NCI-H1417 treated with DMSO at 0.1 percent for 48 hours (cell line): ENCODE data around the gene SLC39A6.
"Not testable (repeated sequence)": the region's sequence is repeated elsewhere in the genome, so short reads cannot be mapped to it uniquely, and the experiment has no call there.

ENCODE experiments used
- DNase-seq: peaks from one replicate; lab custom pipeline; 2025; lab: John Stamatoyannopoulos, UW

SLC39A6 gene

DNA sequence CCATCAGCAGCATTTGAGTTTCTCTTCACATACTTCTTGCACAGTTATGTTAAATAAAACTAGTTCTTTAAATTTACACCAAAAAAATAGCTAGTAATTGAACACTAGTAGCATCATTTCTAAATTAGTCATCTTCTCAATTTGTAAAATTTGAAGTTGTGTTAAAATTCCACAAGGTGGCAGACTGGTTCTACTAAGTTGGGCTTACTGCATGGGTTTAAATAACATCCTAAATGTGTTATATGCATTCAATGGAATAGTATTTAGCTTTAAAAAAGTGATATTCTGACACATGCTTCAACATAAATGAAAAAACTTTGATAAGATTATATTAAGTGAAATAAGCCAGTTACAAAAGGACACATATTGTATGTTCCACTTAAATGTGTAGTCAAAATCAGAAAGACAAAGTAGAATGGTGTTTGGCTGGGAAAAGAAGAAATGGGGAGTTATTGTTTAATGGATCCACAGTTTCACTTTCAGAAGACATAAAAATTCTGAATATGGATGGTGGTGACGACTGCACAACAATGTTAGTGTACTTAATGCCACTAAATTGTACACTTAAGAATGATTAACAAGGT, 33.1 kb downstream of the SLC39A6 start:
- no peak for DNase-seq

DNA sequence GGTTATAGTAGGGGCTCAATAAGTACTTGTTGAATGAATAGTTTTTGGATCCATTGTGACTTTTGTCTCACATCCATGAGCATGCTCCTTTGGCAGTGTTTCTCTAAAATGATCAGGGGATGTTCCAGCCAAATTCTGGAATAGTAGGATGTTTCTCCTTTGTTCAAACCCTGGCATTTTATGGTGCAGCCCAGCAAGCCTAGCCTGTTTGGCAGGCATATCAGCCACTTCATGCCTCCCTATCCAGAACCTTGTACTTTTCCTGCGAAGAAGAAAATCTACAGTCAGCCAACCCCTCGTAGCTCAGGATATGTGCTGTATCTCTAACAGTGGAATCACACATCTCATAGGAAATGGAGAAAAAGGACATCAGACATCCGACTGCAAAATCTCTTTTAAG, 34.7 kb downstream of the SLC39A6 start:
- no peak for DNase-seq

DNA sequence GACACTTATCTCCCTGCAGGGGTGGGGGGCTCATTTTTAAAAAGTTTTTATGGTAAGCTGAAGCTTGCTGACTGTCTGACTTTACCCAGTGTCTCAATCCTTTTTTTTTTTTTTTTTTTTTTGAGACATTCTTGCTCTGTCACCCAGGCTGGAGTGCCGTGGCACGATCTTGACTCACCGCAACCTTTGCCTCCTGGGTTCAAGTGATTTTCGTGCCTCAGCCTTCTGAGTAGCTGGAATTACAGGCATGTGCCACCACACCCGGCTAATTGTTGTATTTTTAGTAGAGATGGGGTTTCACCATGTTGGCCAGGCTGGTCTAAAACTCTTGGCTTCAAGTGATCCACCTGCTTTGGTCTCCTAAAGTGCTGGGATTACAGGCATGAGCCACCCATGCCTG, 37.0 kb downstream of the SLC39A6 start:
- DNase-seq = not testable (repeated sequence)

DNA sequence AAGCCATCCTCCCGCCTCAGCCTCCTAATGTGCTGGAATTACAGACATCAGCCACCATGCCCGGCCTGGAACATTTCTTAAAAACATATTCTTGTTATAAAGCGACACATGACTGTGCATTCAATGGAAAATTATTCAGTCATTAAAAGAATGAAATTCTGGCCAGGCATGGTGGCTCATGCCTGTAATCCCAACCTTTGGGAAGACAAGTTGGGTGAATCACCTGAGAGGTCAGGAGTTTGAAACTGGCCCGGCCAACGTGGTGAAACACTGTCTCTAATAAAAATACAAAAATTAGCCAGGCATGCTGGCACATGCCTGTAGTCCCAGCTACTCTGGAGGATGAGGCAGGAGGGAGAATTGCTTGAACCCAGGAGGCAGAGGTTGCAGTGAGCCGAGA, 40.1 kb downstream of the SLC39A6 start:
- DNase-seq = no peak

DNA sequence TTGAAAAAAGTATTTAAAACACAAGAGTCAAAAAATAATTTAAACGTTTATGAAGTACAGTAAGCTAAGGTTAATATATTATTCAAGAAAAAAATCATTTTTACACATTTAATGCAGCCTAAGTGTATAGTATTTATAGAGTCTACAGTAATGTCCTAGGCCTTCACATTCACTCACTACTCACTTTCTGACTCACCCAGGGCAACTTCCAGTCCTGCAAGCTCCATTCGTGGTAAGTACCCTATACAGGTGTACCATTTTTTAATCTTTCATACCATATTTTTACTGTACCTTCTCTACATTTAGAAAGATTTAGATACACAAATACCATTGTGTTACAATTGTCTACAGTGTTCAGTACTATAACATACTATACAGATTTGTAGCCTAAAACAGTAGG, 40.9 kb downstream of the SLC39A6 start:
- no peak for DNase-seq

DNA sequence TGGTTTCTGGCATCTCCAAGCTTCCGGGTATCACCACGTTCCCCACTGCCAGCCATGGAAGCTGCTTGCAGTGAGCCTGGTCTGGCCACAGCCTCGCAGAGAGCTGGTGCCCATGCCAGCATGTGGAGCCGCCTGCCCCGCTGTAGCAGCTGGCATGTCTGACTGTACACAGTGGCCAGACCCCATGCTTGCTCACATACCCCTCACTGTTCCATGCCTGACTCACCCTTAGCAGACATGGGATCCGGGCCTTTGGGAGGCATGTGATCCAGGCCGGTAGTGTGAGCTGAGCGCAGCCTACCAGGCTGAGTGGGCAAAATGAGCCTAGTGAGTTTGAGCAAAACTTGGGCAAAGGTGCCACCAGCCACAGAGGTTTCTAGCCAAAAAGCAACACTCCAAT, 43.0 kb downstream of the SLC39A6 start:
- no peak for DNase-seq

DNA sequence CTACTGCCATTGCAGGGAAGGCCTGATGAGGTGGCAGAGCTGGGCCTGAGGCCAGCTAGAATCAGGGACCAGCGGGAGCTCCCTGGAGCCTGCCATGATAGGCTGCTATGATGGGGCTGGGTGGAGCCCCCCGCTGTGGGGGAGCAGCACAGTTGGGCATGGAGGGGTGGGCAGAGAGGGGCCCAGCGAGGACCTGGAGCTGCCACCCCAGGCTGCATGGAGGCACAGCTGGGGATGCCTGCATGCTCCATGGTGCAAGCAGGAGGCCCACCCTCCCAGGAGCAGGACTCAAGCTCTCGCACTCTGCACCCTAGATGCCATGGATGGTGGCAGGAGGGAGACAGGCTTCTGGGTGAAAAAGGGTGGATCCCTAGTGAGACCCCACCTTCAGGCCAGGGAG, 43.9 kb downstream of the SLC39A6 start:
- DNase-seq = no peak

DNA sequence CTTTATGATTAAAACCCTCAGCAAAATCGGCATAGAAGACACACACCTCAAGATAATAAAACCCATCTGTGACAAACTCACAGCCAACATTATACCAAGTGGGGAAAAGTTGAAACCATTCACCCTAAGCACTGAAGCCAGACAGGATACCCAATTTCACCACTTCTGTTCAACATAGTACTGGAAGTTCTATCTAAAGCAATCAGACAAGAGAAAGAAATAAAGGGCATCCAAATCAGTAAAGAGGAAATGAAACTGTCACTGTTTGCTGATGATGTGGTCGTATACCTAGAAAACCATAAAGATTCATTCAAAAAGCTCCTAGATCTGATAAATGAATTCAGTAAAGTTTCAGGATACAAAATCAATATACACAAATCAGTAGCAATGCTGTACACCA, 45.4 kb downstream of the SLC39A6 start:
- no peak for DNase-seq

DNA sequence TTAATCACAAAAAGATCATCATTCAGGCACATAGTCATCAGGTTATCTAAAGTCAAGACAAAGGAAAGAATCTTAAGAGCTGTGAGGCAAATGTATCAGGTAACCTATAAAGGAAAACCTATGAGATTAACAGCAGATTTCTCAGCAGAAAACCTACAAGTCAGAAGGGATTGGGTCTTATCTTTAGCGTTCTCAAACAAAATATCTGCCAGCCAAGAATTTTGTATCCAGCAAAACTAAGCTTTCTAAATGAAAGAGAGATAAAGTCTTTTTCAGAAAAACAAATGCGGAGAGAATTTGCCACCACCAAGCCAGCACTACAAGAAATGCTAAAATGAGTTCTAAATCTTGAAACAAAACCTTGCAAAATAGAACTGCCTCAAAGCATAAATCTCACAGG, 48.0 kb downstream of the SLC39A6 start:
- not testable (repeated sequence) for DNase-seq

DNA sequence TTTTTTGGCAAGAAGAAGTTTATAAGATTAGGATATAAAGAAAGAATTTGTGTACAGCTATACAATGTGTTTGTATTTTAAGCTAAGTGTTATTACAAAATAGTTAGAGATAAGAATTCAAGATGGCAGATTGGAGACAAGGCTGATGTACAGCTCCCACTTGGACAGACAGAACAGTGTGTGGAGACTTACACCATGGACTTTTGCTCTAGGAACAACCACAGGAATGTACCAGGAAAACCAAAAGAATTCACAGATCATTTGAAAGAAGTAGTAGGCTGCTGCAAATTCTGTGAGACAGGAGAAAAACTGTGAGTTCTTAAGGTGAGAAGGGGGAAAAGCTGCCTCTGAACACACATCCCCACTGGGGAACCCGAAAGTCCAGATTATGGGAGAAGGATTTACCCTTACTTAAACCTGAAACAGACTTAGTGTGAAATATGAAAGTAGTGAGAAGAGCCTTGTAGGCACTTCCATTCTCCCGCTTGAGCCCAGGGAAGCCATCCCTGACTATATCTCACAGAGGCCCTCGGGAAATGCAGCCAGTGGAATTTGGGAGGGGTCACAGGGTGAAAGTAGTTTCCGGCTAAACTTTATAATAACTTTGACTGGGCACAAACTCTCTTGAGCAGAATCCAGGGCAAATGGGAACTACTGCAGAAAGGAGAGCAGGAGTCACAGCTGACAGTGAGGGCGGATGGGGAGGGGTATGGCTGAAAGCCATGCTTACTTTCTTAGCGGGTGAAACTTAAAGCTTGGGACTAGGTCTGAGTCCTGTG, 50.2 kb downstream of the SLC39A6 start:
- no peak for DNase-seq

DNA sequence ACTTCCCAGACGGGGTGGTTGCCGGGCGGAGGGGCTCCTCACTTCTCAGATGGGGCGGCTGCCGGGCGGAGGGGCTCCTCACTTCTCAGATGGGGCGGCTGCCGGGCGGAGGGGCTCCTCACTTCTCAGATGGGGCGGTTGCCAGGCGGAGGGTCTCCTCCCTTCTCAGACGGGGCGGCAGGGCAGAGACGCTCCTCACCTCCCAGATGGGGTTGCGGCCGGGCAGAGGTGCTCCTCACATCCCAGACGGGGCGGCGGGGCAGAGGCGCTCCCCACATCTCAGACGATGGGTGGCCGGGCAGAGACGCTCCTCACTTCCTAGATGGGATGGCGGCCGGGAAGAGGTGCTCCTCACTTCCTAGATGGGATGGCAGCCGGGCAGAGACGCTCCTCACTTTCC, 51.4 kb downstream of the SLC39A6 start:
- DNase-seq = not testable (repeated sequence)

DNA sequence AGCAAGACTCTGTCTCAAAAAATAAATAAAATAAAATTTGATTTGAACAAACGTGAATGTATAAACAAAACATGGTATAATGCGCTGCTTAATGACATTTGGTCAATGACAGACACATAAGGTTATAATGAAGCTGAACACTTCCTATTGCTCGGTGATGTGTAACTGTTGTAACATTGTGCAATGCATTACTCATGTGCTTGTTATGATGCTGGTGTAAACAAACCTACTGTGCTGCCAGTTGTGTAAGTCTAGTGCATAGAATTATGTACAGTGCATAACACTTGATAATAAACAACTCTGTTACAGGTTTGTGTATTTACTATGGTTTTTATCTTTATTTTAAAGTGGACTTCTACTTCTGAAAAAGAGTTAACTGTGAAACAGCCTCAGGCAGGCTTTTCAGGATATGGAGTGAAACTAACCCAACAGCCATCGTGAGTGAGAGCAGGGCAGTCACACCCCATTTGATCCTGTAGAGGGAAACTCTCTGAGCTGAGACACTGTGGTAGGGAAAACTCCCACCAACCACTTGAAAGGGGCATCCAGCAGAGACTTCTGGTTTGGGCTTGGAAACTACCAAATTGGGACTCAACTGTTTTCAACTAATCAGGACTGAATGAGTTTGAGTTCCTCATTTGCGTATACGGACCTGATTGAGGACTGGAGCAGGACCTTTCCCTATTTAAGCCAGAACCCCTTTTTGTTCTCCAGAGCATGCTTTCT, 53.1 kb downstream of the SLC39A6 start:
- DNase-seq = no peak

DNA sequence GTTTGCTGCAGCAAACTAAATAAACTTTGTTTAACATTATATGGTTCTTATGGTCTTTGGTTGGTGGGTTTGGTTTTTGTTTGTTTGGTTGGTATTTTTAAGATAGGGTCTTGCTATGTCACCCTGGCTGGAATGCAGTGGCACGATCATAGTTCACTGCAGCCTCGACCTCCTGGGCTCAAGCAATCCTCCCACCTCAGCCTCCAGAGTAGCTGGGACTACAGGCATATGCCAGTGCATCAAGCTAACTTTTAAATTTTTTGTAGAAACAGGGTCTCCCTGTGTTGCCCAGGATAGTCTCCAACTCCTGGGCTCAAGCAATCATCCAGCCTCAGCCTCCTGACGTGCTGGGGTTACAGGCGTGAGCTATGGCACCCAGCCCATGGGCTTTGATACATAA, 54.7 kb downstream of the SLC39A6 start:
- no peak for DNase-seq

DNA sequence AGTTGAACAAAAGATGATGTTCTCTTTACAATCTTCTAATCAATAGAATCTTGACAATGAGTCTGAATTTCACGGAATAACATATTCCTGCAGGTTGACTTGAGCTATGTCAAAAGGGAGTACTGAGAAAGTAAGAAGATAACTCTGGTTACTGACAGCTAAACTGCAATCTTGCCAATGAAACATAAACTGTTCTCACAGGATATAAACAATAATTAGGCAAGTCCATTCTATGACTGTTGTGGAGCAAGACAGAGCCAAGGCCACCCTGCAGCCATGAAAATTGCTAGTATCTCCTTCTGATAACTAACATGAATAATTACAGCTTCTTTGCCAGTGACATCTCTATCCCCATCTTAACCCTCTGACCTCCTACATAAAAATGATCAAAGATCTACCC, 55.5 kb downstream of the SLC39A6 start:
- no peak for DNase-seq

DNA sequence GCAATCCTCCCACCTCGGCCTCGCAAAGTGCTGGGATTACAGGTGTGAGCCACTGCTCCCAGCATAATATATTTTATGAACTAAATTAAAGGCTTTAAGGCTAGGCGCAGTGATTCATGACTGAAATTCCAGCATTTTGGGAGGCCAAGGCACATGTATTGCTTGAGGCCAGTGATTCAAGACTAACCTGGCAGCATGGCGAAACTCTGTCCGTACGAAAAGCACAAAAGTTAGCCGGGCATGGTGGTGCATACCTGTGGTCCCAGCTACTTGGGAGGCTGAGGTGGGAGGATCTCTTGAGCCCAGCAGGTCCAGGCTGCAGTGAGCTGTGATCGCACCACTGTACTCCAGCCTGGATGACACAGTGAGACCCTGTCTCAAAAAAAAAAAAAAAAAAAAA, 56.7 kb downstream of the SLC39A6 start:
- not testable (repeated sequence) for DNase-seq

DNA sequence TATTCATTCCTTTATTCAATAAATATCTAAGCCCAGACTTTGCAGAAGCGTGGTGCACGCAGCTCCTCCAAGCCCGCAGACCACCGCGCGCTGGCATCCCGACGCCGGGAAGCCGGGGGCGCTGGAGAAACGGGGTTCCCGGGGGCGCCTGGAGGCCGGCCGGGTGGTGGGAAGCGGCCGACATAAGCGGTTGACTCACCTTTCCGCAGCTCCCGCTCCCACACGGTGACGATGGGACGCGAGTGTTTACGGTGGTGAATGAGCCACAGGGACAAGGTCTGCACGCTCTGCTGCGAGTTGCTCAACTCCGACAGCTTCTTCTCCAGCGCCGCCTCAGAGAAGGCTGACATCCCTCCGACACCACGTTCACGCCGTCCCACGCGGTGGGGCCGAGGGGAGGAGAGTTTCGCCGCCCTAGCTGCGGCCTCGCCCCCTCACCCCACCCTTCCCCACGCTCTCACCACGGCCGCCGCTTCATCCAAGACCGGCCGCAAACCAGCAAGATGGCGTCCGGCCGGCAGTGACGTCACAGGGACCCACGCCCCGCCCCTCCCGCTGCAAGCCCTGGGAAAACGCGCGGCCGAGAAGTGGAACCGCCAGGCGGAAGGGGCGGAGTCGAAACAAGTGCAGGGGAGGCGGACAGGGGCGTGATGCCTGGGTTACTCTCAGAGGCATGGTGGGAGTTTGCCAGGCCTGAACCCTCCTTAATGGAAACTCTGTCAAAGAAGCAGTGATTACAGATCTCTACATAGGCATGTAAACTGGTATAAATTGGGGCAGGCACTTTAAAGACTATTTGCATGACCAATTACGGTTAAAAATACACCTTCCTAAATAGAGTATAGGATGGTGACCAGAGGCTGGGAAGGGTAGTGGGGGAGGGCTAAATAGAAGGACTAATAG, 61.8 kb downstream of the SLC39A6 start, which contains the start of gene RPRD1A:
Gene RPRD1A (minus strand): TSS at position 505 of the 903 bp plus-strand sequence. CDS start 155 bp downstream, at position 350.
- DNase-seq = peak; percentile 95

DNA sequence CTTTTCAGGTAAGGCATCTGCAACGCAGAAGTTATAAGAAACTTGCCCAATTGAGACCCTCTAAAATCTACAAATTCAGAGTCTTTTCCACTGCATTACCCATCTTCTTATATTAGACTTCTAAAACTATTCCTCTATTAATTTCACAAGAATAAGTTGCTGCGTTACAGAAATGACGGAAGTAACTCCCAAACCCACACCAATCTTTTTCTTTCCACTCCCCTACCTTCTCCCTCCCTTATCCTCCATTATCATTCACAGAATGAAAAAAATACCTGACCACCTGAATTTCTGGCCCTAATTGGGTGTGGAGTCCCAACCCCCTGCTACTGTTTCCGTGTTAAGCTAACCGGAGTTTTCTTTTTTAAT, 62.5 kb downstream of the SLC39A6 start:
- DNase-seq = no peak

DNA sequence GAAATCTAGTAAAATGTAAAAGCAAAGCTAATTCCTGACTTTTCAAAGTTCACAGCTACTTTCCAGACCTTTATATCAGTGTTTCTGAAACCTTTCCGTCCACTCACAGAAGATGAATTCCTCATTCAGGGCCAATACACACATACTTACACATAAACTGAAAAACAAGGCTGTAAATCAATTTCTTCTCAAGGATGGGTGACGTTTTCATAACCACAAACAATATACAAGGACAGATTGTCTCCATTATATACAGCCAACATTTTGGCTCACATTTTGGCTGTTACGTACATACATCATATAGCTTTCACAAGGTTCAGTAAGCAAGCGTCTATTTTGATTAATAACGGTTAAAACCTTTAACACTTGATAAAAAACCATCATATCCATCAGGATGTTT, 63.1 kb downstream of the SLC39A6 start:
- no peak for DNase-seq

DNA sequence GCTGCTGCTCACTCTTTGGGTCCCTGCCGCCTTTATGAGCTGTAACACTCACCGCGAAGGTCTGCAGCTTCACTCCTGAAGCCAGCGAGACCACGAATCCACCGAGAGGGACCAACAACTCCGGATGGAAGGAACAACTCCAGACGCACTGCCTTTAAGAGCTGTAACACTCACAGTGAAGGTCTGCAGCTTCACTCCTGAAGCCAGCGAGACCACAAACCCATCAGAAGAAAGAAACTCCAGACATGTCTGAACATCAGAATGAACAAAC, 64.4 kb downstream of the SLC39A6 start:
- not testable (repeated sequence) for DNase-seq

DNA sequence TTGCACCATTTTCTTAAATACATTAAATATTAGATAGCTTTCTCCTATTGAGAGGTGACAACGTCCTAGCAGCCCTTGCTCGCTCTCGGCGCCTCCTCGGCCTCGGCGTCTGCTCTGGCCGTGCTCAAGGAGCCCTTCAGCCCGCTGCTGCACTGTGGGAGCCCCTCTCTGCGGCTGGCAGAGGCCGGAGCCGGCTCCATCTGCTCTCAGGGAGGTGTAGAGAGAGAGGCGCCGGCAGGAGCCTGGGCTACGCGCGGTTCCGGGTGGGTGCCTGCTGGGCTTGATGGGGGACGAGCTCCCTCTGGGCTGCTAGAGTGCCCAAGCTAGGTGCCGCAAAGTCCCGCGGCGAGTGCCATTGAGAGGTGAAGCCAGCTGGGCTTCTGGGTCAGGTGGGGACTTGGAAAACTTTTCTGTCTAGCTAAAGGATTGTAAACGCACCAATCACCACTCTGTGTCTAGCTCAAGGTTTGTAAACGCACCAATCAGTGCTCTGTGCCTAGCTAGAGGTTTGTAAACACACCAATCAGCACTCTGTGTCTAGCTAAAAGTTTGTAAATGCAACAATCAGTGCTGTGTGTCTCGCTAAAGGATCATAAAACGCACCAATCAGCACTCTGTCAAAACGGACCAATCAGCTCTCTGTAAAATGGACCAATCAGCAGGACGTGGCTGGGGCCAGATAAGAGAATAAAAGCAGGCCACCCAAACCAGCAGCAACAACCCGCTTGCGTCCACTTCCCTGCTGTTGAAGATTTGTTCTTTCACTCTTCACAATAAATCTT, 64.9 kb downstream of the SLC39A6 start:
- DNase-seq = no peak

DNA sequence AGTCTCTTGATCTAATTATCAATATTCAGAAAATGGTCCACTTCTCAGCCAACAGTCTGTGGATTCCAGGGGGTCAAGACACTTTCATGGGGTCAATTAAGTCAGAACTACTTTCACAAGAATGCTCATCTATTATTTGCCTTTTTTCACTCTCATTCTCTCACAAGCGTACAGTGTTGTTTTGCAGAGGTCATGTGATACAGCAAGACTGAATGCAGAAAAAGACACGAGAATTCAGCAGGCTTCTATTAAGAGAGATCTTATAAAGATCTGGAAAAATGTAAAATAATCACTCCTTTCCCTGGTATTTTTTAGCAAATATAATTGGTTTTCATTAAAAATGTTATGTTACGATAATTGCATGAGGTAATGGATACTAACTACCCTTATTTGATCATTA, 70.5 kb downstream of the SLC39A6 start:
- no peak for DNase-seq
